Right ventricle myocardium inferior (tissue), 1 donor: ENCODE results near the gene FXYD3. TPM values are rescaled to one million over a fixed set of nuclear protein-coding genes. Genes with fewer than 3 reads are reported as not detected.

Experiments
- ATAC-seq: fragments of 200-7000 bp; cut with Tn5 transposase; one replicate; pipeline ENCODE4 v1.9.1; 2020; ENCODE audit warnings: mild to moderate bottlenecking, moderate library complexity
- DNase-seq: peaks from one replicate; pipeline ENCODE4 v3.0.0; 2021; ENCODE audit errors: missing footprints
- intact Hi-C: fragments of 100-400 bp; cut with DNase I; formaldehyde crosslinking; loops from one replicate; pipeline ENCODE4 v1.11.0; 2022
- total RNA-seq: library from RNA; stranded (reverse); fragmentation: NEBNext Ultra II Directional; extraction: Animal tissue kit (Norgen Biotek cat#: 25700); gene quantifications from one replicate; pipeline ENCODE4 v1.2.1, GENCODE V29; 2021
- donor health status: DM: no; HTN: yes; CAD: no; lungs with severe emphysema.

Gene FXYD3
- total RNA-seq, 1 donor from 2014 or later, result 2.3 TPM

DNA sequence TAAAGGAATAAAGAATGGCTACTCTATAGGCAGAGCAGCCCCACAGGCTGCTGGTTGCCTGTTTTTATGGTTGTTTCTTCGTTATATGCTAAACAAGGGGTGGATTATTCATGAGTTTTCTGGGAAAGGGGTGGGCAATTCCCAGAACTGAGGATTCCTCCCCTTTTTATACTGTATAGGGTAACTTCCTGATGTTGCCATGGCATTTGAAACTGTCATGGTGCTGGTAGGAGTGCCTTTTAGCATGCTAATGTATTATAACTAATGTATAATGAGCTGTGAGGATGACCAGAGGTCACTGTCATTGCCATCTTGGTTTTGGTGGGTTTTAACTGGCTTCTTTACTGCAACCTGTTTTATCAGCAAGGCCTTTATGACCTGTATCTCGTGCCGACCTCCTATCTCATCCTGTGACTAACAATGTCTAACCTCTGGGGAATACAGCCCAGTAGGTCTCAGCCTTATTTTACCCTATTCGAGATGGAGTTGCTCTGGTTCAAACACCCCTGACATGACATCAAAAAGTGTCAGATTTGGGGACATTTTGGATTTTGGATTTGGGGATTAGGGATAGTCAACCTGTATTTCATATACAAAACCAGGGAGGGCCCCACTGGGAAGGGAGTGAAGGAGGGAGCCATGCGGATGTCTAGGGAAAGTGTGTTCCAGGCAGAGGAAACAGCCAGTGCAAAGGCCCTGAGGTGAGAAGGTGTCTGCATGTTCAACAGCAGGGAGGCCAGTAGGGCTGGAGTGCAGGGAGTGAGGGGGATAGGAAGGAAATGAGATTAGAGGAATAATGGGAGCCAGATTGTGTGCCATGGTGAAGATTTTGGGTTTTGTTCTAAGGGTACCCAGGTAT, 49.8 kb downstream of the FXYD3 start:
- intact Hi-C loops, result no loop called here
- DNase-seq (no peak), ATAC-seq (no peak)

- intact Hi-C loops, result no loop called here
- DNase-seq (no peak), ATAC-seq (no peak)
Observed at GRCh38 chr19:35166100-35167063, 50.8 kb downstream of the FXYD3 start.

DNA sequence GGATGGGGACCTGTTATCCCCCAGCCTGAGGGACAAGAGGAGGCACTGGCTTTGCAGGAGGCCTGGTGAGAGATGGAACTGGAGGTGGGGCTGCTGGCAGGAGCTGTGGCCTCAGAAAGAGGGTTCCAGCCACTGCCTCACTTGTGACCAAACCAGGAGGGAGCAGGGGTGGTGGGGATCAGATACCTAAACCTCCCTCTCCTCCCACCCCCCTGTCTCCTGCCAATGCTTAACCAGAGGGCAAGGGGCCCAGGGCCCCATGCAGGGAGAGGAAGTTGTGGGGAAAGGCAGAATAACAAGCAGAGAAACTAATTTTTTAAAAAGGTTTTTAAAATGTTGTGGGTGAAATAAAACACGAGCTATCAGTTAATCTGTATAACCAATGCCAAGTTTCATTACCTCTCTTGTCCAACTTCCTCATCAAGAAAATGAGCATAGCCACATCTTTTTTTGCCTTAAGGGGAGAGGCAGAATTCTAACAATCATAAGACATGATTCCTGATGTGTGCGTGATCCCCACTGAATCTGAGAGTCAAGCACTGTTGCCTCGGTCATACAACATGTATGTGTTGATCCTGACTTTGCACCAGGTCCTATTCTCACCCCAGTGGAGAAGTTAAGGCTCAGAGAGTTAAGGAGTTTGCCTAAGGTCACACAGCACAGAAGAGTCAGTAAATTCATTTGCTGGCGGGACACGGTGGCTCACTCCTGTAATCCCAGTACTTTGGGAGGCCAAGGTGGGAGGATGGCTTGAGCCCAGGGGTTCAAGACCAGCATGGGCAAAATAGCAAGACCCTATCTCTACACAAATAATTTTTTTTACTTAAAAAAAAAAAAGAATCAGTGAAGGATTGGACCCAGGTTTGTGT, 51.9 kb downstream of the FXYD3 start:
- ATAC-seq (no peak), DNase-seq (no peak)
- intact Hi-C loops, result no loop called here

- intact Hi-C loops, result no loop called here
- DNase-seq (no peak), ATAC-seq (no peak)
Observed at GRCh38 chr19:35168196-35168595, 52.6 kb downstream of the FXYD3 start.

- no peak for DNase-seq
- no peak for ATAC-seq
- intact Hi-C loops, result no loop called here
Observed at GRCh38 chr19:35169221-35169995, 53.8 kb downstream of the FXYD3 start.

DNA sequence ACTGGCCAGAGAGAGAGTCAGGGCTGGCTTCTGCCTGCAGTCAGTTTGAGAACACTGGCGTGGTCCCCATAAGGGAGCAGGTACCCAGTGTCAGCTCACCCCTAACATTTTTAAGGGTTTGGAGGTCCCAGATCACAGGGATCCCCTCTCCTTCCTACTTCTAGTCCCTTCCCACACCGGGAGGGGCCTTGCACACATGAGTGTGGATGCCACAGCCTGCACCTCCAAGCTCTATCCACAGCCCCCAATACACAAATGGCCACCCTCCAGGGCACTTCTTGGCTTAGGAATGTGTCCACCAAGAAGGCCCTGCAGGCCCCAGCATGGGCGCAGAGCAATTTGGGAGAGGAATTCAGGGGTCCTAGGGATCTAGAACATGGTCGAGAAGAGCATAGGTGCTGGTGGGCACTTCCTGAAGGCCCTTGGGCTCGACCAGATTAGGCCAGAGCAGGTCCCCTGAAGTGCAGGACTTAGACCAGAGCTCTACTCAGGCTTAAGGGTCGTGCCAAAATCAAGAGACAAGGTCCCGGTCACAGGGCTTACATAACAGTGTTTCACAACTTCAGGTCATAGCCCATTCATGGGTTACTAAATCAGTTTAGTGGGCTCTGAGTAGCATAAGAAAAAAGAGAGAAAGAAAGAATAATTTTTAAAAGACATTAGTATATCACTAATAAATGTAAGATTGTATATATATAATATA, 54.9 kb downstream of the FXYD3 start:
- DNase-seq (no peak), ATAC-seq (no peak)
- intact Hi-C loops, result no loop called here

GRCh38 chr19:35171730-35172129, 56.1 kb downstream of the FXYD3 start:
- no peak for ATAC-seq
- no peak for DNase-seq
- intact Hi-C loops, result no loop called here

Other genes starting within 250 kb of the FXYD3 start
- 2.6 TPM for gene ZNF30, start 188.9 kb upstream of the FXYD3 start, total RNA-seq
- gene ZNF792, start 151.6 kb upstream of the FXYD3 start, total RNA-seq, result 3.0 TPM
- gene GRAMD1A, start 115.5 kb upstream of the FXYD3 start, total RNA-seq, result 25.8 TPM
- gene SCN1B, start 85.4 kb upstream of the FXYD3 start, total RNA-seq, result 44.3 TPM
- gene HPN, start 74.1 kb upstream of the FXYD3 start, total RNA-seq, result 5.5 TPM
- 10.0 TPM for gene LGI4, start 19.2 kb downstream of the FXYD3 start, total RNA-seq
- 556 TPM for gene FXYD1, start 23.0 kb downstream of the FXYD3 start, total RNA-seq
- not detected for gene FXYD7, start 27.4 kb downstream of the FXYD3 start, total RNA-seq
- 23.5 TPM for gene FXYD5, start 38.9 kb downstream of the FXYD3 start, total RNA-seq
- gene FAM187B, start 112.9 kb downstream of the FXYD3 start, total RNA-seq, result not detected
- 6.8 TPM for gene LSR, start 133.2 kb downstream of the FXYD3 start, total RNA-seq
- gene USF2, start 153.1 kb downstream of the FXYD3 start, total RNA-seq, result 151 TPM
- not detected for gene HAMP, start 166.7 kb downstream of the FXYD3 start, total RNA-seq
- gene MAG, start 176.3 kb downstream of the FXYD3 start, total RNA-seq, result not detected
- gene CD22, start 213.4 kb downstream of the FXYD3 start, total RNA-seq, result 0.19 TPM
- gene FFAR1, start 232.1 kb downstream of the FXYD3 start, total RNA-seq, result not detected
- 0.14 TPM for gene FFAR3, start 242.6 kb downstream of the FXYD3 start, total RNA-seq